Astrocyte of the spinal cord (primary cell): ENCODE measurements around the gene UNC5B.

Experiments
- DNase-seq: peaks from one replicate; pipeline ENCODE4 v3.0.0; 2011; ENCODE audit warnings: low read depth, low spot score
- H3K4me3 ChIP-seq: 2 replicates; pipeline ENCODE4 v1.5.1; 2011; ENCODE audit warnings: low read depth, mild to moderate bottlenecking, low read length, moderate library complexity
- CTCF ChIP-seq: IDR thresholded peaks from 2 replicates; pipeline ENCODE4 v1.5.1; 2012; ENCODE audit warnings: low read depth, mild to moderate bottlenecking, low read length, inconsistent platforms
- in situ Hi-C: cut with HindIII; loops from 2 replicates; pipeline ENCODE4 v1.10.0; 2017; ENCODE audit warnings: low sequenced_read_pairs

Gene UNC5B

GRCh38 chr10:71211775-71212317 is 524 bp upstream of the UNC5B start:
- H3K4me3 ChIP-seq, result peak overlapping the region; percentile 40
- no peak for TF ChIP-seq CTCF
- in situ Hi-C loops, result no loop called here
- DNase-seq, result no peak

DNA sequence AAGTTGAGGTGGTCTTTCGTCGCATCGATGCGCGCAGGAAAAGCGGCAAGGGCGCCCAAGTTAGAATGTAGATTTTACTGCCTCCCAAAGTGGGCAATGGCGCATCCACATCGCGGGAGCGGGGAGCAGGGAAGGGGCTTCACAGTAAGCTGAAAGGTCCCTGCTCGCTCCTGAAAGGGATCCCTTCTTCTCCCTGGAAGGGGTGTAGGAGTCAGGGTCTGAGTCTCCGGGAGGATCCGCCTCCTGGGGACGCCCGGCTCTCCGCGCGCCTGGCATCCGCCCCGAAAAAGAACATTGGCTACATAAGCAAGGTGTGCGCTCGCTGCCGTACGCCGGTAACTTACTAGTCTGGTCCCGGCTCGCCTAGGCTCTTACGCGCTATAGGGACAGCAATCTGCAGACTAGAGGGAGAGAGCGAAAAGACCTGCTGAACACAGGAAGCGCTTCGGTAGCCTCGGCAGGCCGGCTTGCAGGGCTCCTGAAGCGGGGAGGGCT is 804 bp downstream of the UNC5B start:
- in situ Hi-C loops, result no loop called here
- peak overlapping the region; percentile 80 for H3K4me3 ChIP-seq
- TF ChIP-seq CTCF, result no peak
- peak; percentile 81 for DNase-seq

DNA sequence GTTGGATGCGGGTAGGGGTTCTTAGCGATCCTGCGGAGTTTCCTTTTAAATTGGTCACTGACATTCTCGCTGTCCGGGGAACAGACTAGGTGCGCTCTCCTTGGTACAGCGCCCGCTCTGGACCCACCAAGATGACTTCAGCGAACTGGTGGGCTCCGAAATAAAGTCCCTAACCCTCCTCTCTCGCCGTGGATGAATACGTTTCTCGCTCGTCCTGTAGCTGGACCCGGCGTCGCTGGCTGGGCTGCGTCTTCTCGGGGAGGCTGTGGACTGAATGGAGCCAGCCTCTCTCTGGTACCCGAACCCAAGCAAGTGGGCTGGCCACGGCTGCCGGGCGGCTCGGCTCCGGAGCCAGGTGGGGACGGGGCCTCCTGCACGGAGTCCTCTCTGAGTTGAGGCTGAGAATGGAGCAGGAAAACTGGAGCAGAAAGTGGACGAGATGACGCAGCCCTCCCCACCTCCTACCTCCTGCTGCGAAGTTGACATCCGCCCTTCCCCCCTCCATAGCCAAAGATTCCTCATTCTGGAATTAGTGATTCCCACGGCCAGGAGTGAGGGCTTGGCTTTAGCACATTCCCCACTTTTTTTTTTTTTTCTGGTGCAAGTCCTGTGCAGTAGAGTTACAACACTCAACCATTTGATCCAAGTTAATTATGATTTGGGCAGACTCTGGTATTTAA is 1.5 kb downstream of the UNC5B start:
- no peak for TF ChIP-seq CTCF
- peak overlapping the region; percentile 80 for H3K4me3 ChIP-seq
- DNase-seq, result peak; percentile 56
- in situ Hi-C loops, result no loop called here

- no peak for DNase-seq
- no peak for TF ChIP-seq CTCF
- in situ Hi-C loops, result no loop called here
- peak overlapping the region; percentile 5 for H3K4me3 ChIP-seq
Observed at GRCh38 chr10:71214641-71215559, 2.5 kb downstream of the UNC5B start.

- DNase-seq, result no peak
- H3K4me3 ChIP-seq, result no peak overlapping the region
- in situ Hi-C loops, result no loop called here
- TF ChIP-seq CTCF, result no peak
Observed at GRCh38 chr10:71216363-71216695, 4.0 kb downstream of the UNC5B start.

DNA sequence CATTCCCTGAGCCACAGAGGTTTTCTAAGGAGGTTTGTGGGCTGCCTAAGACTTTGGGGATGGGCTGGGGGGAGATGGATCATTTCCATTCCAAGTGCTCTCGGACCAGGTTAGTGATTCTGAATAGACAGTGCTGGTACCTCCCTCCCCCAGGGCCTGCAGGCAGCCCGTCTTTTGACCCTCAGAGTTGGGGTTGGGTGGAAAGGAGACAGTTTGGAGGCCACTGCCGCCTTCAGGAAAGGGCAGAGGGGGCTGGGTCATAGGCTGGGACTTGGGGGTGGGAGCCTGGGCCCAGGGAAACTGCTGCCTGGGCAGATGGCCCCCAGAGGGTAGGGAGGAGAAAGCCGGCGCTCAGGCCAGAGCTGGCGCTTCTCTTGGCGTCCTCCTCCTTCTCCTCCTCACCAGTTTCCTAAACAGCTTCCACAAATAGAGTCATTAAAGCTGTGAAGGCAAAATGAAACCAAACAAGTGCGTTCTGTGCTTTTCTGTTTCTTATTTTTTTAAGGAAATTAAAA is 4.4 kb downstream of the UNC5B start:
- peak overlapping the region; percentile 43 for H3K4me3 ChIP-seq
- peak; percentile 22 for DNase-seq
- no peak for TF ChIP-seq CTCF
- in situ Hi-C loops, result no loop called here
